NCI-H146 (cell line): ENCODE data around the gene NEK5.

Source experiments
- DNase-seq: peaks from one replicate; lab custom pipeline; 2025; lab: John Stamatoyannopoulos, UW

The NEK5 gene

GRCh38 chr13:52010890-52011631 lies 117.8 kb downstream of the NEK5 start, which contains the start of gene ATP7B:
TSS of gene ATP7B (minus strand) at chr13:52011450. CDS start at chr13:52011337, 113 bp downstream.
- DNase-seq, result peak; percentile 23

GRCh38 chr13:52009946-52010345 lies 118.9 kb downstream of the NEK5 start:
- DNase-seq, result no peak

GRCh38 chr13:52006523-52007245 lies 122.2 kb downstream of the NEK5 start:
- peak; percentile 21 for DNase-seq

- DNase-seq, result no peak
These were observed 122.9 kb downstream of the NEK5 start for GRCh38 chr13:52005841-52006522.

GRCh38 chr13:52004511-52005170 lies 124.2 kb downstream of the NEK5 start:
- no peak for DNase-seq

- peak; percentile 19 for DNase-seq
These were observed 125.3 kb downstream of the NEK5 start for GRCh38 chr13:52003541-52003940.

- DNase-seq, result no peak
These were observed 126.5 kb downstream of the NEK5 start for GRCh38 chr13:52002361-52002760.

GRCh38 chr13:52001120-52001731 lies 127.6 kb downstream of the NEK5 start:
- DNase-seq, result peak; percentile 63

- DNase-seq, result no peak
These were observed 129.0 kb downstream of the NEK5 start for GRCh38 chr13:51999921-52000320.

- DNase-seq, result no peak
These were observed 129.4 kb downstream of the NEK5 start for GRCh38 chr13:51999510-51999911.

- peak; percentile 59 for DNase-seq
These were observed 130.0 kb downstream of the NEK5 start for GRCh38 chr13:51998723-51999509.

GRCh38 chr13:51997641-51998330 lies 131.1 kb downstream of the NEK5 start:
- peak; percentile 85 for DNase-seq

- DNase-seq, result no peak
These were observed 131.7 kb downstream of the NEK5 start for GRCh38 chr13:51997186-51997585.

- DNase-seq, result no peak
These were observed 132.2 kb downstream of the NEK5 start for GRCh38 chr13:51996641-51997040.

GRCh38 chr13:51995677-51996551 lies 133.0 kb downstream of the NEK5 start:
- peak; percentile 37 for DNase-seq

- DNase-seq, result no peak
These were observed 135.2 kb downstream of the NEK5 start for GRCh38 chr13:51993713-51994112.

GRCh38 chr13:51988988-51989618 lies 139.8 kb downstream of the NEK5 start:
- DNase-seq, result no peak
